Measurements from ENCODE around the gene MAFF. TPM values are rescaled to one million over a fixed set of nuclear protein-coding genes. Genes with fewer than 3 reads are reported as not detected.
"Not testable (repeated sequence)": the region's sequence is repeated elsewhere in the genome, so short reads cannot be mapped to it uniquely, and the experiment has no call there.

Gene MAFF
- total RNA-seq, 4 donors from 2014 or later: 26.2 to 182 (median 54.3) TPM

DNA sequence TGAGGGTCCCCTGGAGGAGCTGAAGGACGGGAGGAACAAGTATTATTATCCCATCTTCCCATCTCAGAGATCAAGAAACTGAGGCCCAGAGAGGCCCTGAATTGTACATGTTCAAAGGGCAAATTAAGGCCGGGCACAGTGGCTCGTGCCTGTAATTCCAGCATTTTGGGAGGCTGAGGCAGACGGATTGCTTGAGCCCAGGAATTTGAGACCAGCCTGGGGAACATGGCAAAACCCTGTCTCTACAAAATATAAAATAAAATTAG lies 28.2 kb upstream of the MAFF start:
- DNase-seq (ENCODE audit: extremely low spot score): no peak
- WGBS: 91% methylated on average over 4 of the region's 4 CpGs
- no peak for TF ChIP-seq EP300 (IDR thresholded peaks at IDR 0.05)
- TF ChIP-seq, protein P1, sequence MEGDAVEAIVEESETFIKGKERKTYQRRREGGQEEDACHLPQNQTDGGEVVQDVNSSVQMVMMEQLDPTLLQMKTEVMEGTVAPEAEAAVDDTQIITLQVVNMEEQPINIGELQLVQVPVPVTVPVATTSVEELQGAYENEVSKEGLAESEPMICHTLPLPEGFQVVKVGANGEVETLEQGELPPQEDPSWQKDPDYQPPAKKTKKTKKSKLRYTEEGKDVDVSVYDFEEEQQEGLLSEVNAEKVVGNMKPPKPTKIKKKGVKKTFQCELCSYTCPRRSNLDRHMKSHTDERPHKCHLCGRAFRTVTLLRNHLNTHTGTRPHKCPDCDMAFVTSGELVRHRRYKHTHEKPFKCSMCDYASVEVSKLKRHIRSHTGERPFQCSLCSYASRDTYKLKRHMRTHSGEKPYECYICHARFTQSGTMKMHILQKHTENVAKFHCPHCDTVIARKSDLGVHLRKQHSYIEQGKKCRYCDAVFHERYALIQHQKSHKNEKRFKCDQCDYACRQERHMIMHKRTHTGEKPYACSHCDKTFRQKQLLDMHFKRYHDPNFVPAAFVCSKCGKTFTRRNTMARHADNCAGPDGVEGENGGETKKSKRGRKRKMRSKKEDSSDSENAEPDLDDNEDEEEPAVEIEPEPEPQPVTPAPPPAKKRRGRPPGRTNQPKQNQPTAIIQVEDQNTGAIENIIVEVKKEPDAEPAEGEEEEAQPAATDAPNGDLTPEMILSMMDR (IDR thresholded peaks at IDR 0.05): no peak
- intact Hi-C loops (cut with DNase I): no loop called here
- H3K27ac ChIP-seq (replicated peaks in 1 of 4): no peak overlapping the region
- H3K36me3 ChIP-seq: peaks cover 0 to 7% (median 0%) of the 10 kb centered on the region in 4 donors
- peaks cover 48 to 63% (median 60%) of the 10 kb centered on the region in 4 donors for H3K4me1 ChIP-seq
- no peaks in the 10 kb centered on the region for H3K9me3 ChIP-seq
- H3K27me3 ChIP-seq: no peaks in the 10 kb centered on the region
- H3K4me3 ChIP-seq: no peak overlapping the region

DNA sequence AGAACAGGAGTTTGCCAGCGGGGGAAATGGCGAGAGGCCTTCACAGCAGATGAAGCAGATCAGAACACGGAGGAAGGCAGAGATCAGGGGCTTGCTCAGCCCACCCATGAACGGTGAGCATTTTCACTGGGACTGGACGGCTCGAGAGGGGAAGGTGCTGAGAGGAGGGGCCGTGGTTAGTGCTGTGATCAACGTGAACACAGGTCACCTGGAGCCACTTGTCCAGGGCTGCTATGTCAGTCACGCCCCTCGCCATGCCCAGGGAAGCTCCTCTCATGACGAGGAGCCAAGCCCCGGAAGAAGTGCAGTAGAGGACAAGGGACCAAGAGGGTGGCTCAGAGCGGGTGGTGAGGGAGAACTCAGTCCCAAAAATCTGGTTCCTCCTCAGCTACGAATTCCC lies 27.2 kb upstream of the MAFF start:
- intact Hi-C loops (cut with DNase I): no loop called here
- no peaks in the 10 kb centered on the region for H3K27me3 ChIP-seq
- DNase-seq (ENCODE audit: extremely low spot score): no peak
- peaks cover 48 to 67% (median 63%) of the 10 kb centered on the region in 4 donors for H3K4me1 ChIP-seq
- H3K4me3 ChIP-seq: no peak overlapping the region
- H3K9me3 ChIP-seq: no peaks in the 10 kb centered on the region
- TF ChIP-seq POLR2A (IDR thresholded peaks at IDR 0.05; ENCODE audit: low read depth) (no peak), POLR2AphosphoS5 (IDR thresholded peaks at IDR 0.05) (no peak), EP300 (IDR thresholded peaks at IDR 0.05) (no peak)
- TF ChIP-seq, protein P1 (IDR thresholded peaks at IDR 0.05): no peak
- H3K36me3 ChIP-seq: no peaks in the 10 kb centered on the region
- peak overlapping the region in 1 of 4 donors; percentile 90 for H3K27ac ChIP-seq (replicated peaks in 1 of 4)
- 87% methylated on average over 14 of the region's 14 CpGs for WGBS

DNA sequence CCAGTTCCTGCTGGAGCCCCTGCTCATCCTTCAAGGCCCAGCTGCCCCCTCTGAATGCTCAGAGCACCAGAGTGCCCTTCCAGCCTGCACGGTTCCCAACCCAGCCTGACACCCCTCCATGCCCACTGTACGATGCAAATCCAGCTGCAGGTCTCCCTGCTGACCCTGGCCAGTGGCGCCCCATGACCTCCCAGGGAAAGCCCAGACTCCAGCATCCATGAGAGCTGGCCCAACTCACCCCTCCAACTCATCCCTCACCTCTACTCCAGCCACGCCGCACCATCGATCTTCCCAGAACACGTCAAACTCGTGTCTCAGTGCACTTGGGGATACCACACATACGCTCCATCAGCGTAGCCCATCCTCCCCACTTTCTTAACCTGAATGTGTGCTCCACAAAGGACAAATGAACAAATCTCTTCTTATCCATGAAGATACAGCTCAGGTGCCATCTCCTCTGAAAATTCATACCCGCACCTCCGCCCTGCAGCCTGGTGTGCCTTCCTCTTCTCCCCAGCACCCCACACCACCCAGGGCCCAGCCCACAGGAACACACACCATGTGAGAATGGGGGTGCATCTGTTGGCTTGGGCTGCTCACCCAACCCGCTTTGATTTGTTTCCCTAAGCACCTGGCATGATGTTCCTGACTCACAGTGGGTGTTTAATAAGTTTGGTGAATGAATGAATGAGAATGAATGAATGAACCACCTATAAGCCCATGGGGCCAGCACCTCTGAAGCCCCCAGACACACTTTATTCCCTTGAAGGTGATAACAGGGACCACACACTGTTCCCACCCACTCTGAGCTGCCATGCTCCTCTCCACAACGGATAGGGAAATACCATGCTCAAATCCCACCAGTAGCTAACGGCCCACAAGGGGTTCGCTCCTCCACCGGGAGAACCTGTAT lies 26.3 kb upstream of the MAFF start:
- intact Hi-C loops (cut with DNase I): no loop called here
- H3K4me1 ChIP-seq: peaks cover 49 to 75% (median 71%) of the 10 kb centered on the region in 4 donors
- DNase-seq (ENCODE audit: extremely low spot score): no peak
- H3K36me3 ChIP-seq: no peaks in the 10 kb centered on the region
- H3K9me3 ChIP-seq: no peaks in the 10 kb centered on the region
- 91% methylated on average over 15 of the region's 17 CpGs for WGBS
- H3K27me3 ChIP-seq: no peaks in the 10 kb centered on the region
- peak overlapping the region; percentile 81 to 90 (median 84) for H3K27ac ChIP-seq (replicated peaks in 1 of 4)
- no peak overlapping the region for H3K4me3 ChIP-seq
- no peak for TF ChIP-seq EP300 (IDR thresholded peaks at IDR 0.05)
- TF ChIP-seq POLR2AphosphoS5 (IDR thresholded peaks at IDR 0.05): no peak
- no peak for TF ChIP-seq POLR2A (IDR thresholded peaks at IDR 0.05; ENCODE audit: low read depth)

DNA sequence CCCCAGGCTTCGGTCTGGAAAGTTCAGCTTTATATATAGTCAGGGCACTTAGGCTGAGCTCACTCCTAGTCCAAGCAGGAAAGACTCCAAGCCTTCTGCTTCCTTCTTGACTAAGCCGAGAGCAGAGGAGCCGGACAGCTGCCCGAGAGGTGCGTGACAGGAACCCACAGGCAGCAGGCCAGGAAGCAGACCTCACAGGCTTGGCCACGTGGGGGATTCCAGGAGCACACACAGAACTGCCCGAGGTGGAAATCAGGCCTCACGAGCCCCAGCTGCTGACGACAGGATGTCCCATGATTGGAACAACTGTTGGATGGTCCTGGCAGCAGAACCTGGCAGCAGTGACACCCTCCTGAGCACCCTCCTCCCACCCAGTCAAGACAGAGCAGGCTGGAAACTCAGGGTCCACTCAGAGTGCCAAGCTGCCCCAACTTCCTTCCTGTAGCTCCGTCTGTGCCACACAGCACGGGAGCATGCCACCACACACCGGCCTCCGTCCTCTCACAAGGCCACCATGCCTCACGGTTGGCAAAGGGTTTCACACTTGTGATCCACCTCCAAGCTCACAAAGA lies 25.5 kb upstream of the MAFF start:
- DNase-seq (ENCODE audit: extremely low spot score): no peak

DNA sequence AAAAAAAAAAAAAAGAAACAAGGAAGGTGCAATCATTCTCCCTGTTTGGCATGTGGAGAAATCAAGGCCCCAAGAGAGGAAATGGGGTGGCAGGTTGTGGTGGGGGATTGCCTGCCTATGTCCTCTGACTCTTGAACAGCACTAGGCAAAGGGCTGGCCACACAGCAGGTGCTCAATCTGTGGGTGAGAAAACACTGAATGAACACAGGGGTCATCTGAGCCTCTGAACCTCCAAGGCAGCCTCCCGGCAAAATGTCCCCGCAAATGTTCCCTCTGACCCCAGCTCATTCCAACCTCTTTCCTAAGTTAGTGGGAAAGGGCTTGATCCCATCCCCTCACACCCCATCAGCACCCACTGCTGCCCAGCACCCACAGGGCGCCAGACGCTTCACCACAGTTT lies 24.8 kb upstream of the MAFF start:
- WGBS: 92% methylated on average over 4 of the region's 4 CpGs
- Histone ChIP-seq H3K27me3 (no peaks in the 10 kb centered on the region), H3K27ac (replicated peaks in 1 of 4) (peak overlapping the region; percentile 81 to 90 (median 84)), H3K4me3 (no peak overlapping the region), H3K4me1 (peaks cover 58 to 83% (median 77%) of the 10 kb centered on the region in 4 donors), H3K9me3 (no peaks in the 10 kb centered on the region), H3K36me3 (no peaks in the 10 kb centered on the region)
- TF ChIP-seq EP300 (IDR thresholded peaks at IDR 0.05) (no peak), POLR2AphosphoS5 (IDR thresholded peaks at IDR 0.05) (no peak), POLR2A (IDR thresholded peaks at IDR 0.05; ENCODE audit: low read depth) (no peak)
- TF ChIP-seq, protein P1 (IDR thresholded peaks at IDR 0.05): no peak
- DNase-seq (ENCODE audit: extremely low spot score): no peak
- intact Hi-C loops (cut with DNase I): no loop called here

More for the DNA sequence above, 25.5 kb upstream of the MAFF start:
- Histone ChIP-seq H3K4me3 (no peak overlapping the region), H3K9me3 (no peaks in the 10 kb centered on the region), H3K4me1 (peaks cover 57 to 83% (median 79%) of the 10 kb centered on the region in 4 donors), H3K27ac (replicated peaks in 1 of 4) (peak overlapping the region; percentile 81 to 90 (median 84)), H3K36me3 (no peaks in the 10 kb centered on the region), H3K27me3 (no peaks in the 10 kb centered on the region)
- TF ChIP-seq POLR2AphosphoS5 (IDR thresholded peaks at IDR 0.05) (peak; percentile 68 to 95), POLR2A (IDR thresholded peaks at IDR 0.05; ENCODE audit: low read depth) (no peak)
- WGBS: 58% methylated on average over 10 of the region's 14 CpGs
- intact Hi-C loops (cut with DNase I): no loop called here

DNA sequence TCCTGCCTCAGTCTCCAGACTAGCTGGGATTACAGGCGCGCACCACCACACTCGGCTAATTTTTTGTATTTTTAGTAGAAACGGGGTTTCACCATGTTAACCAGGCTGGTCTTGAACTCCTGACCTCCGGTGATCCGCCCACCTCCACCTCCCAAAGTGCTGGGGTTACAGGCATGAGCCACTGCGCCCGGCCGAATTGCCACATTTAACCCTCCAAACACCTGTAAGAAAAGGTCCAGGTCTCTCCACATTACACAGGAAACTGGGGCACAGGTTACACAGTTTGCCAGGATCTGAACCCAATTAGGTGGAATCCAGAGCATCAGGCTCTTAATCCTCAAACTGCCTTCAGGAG lies 24.2 kb upstream of the MAFF start:
- intact Hi-C loops (cut with DNase I); H3K4me3 ChIP-seq: not testable (repeated sequence)

More for the DNA sequence above, 24.2 kb upstream of the MAFF start:
- not testable (repeated sequence) for H3K9me3 ChIP-seq; DNase-seq (ENCODE audit: extremely low spot score); H3K27me3 ChIP-seq; H3K36me3 ChIP-seq
- H3K27ac ChIP-seq (replicated peaks in 1 of 4): peak overlapping the region; percentile 81 to 90 (median 84)
- H3K4me1 ChIP-seq: peaks cover 53 to 80% (median 72%) of the 10 kb centered on the region in 4 donors
- whole genome bisulfite sequencing: 89% methylated on average over 9 of the region's 9 CpGs

Measured in esophagus muscularis mucosa (tissue), 4 donors.